ENCODE data around the gene CCDC12.

The CCDC12 gene

GRCh38 chr3:46959161-46959511 is 17.4 kb downstream of the CCDC12 start:
- TF ChIP-seq, protein P1, sequence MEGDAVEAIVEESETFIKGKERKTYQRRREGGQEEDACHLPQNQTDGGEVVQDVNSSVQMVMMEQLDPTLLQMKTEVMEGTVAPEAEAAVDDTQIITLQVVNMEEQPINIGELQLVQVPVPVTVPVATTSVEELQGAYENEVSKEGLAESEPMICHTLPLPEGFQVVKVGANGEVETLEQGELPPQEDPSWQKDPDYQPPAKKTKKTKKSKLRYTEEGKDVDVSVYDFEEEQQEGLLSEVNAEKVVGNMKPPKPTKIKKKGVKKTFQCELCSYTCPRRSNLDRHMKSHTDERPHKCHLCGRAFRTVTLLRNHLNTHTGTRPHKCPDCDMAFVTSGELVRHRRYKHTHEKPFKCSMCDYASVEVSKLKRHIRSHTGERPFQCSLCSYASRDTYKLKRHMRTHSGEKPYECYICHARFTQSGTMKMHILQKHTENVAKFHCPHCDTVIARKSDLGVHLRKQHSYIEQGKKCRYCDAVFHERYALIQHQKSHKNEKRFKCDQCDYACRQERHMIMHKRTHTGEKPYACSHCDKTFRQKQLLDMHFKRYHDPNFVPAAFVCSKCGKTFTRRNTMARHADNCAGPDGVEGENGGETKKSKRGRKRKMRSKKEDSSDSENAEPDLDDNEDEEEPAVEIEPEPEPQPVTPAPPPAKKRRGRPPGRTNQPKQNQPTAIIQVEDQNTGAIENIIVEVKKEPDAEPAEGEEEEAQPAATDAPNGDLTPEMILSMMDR (IDR thresholded peaks at IDR 0.05; ENCODE audit: control extremely low read depth, extremely low read depth, low read depth, missing control alignments) = no peak
- POLR2A ChIA-PET = interaction anchor here (0.7 to 0.8 kb wide), 2 partner anchors 10 to 85 kb away, joined by 3 read pairs; no protein-coding TSS in a partner anchor
- CTCF ChIA-PET = interaction anchor here (0.8 to 2.7 kb wide), 11 partner anchors 8 to 50 kb away, joined by 3 to 11 read pairs (median 4); partner anchors contain the start of gene NBEAL2
- DNase-seq (ENCODE audit: extremely low spot score) = no peak

- POLR2A ChIA-PET = interaction anchor here (0.7 to 0.8 kb wide), 2 partner anchors 11 to 85 kb away, joined by 3 read pairs; no protein-coding TSS in a partner anchor
- CTCF ChIA-PET = interaction anchor here (0.8 to 2.7 kb wide), 10 partner anchors 7 to 49 kb away, joined by 3 to 11 read pairs (median 5); partner anchors contain the start of gene NBEAL2
- no peak for DNase-seq (ENCODE audit: extremely low spot score)
- TF ChIP-seq, protein P1 (IDR thresholded peaks at IDR 0.05; ENCODE audit: control extremely low read depth, extremely low read depth, low read depth, missing control alignments) = no peak
Measured at GRCh38 chr3:46958467-46959160, 17.9 kb downstream of the CCDC12 start.

GRCh38 chr3:46957092-46957820 is 19.3 kb downstream of the CCDC12 start:
- CTCF ChIA-PET = interaction anchor here (0.7 to 2.7 kb wide), 5 partner anchors 9 to 423 kb away, joined by 3 to 14 read pairs (median 4); partner anchors contain the start of gene PTPN23
- POLR2A ChIA-PET = no interaction called here
- TF ChIP-seq, protein P1 (IDR thresholded peaks at IDR 0.05; ENCODE audit: control extremely low read depth, extremely low read depth, low read depth, missing control alignments) = no peak
- DNase-seq (ENCODE audit: extremely low spot score) = no peak

DNA sequence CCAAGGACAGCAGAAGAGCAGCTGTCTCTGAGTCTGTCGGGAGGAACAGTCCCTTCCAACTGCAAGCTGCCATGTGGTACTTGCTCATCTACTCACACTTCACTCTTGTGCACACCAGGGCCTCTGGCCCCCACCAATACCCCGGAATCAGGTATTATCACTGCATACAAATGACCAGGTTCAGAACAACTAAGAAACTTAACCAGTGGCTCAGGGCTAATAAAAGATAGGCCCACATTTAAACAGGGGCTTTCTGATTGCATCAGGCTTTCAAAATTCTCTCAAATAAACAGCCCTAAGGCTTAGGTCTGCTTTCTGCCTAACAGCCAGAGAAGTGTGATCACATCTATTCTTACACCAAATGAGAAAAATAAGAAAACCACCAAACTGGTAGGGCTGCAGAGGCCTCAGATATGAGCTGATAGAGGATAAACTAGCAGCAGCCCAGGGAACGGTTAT is 20.7 kb downstream of the CCDC12 start:
- POLR2A ChIA-PET = interaction anchor here (0.8 kb wide), 1 partner anchor 11 kb away, joined by 7 read pairs; no protein-coding TSS in a partner anchor
- CTCF ChIA-PET = interaction anchor here (1.5 to 1.9 kb wide), 4 partner anchors 9 to 46 kb away, joined by 4 to 14 read pairs (median 5); no protein-coding TSS in a partner anchor
- TF ChIP-seq, protein P1 (IDR thresholded peaks at IDR 0.05; ENCODE audit: control extremely low read depth, extremely low read depth, low read depth, missing control alignments) = no peak

DNA sequence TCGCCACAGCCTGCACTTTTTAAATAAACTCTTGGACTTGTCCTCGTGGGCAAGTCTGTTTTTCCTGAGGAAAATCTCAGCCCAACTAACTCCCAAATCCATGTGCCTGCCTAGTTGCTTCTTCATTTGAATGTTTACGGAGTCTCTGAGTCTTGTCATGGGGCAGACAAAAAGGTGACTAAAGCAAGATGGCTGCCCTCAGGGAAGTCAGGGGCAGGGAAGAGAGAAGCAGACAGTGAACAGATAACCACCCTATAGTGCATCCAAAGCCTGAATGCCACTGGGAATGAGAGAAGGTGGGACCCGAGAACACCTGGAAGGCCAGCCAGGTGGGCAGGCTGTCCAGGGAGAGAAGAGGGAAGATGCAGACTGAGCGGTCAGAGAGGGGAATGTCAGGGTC is 21.4 kb downstream of the CCDC12 start:
- POLR2A ChIA-PET = no interaction called here
- TF ChIP-seq, protein P1 (IDR thresholded peaks at IDR 0.05; ENCODE audit: control extremely low read depth, extremely low read depth, low read depth, missing control alignments) = no peak
- CTCF ChIA-PET = interaction anchor here (1.5 to 1.7 kb wide), 3 partner anchors 19 to 60 kb away, joined by 4 to 6 read pairs (median 4); no protein-coding TSS in a partner anchor

More for the DNA sequence above, 20.7 kb downstream of the CCDC12 start:
- DNase-seq (ENCODE audit: extremely low spot score) = no peak

DNA sequence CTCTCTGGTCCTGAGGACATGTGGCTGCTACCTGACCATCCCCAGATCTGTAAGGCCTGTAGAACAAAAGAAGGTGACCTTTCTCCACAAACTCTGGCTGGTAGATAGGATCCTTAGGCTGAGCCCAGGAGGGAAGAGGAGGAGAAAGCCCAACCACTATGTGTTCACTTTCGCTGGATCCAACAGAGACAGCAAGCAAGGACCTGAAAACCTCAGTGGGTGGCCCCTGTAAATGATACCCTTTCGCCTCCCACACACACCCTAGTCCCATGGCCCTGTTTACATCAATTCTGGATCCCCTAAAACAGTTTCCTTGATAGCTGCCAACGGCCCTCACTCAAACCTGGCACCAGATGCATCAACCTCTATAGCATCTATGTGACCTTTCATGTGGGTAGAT is 22.4 kb downstream of the CCDC12 start:
- TF ChIP-seq, protein P1 (IDR thresholded peaks at IDR 0.05; ENCODE audit: control extremely low read depth, extremely low read depth, low read depth, missing control alignments) = no peak
- CTCF ChIA-PET = interaction anchor here (1.0 to 1.9 kb wide), 5 partner anchors 10 to 87 kb away, joined by 4 to 5 read pairs (median 4); no protein-coding TSS in a partner anchor
- POLR2A ChIA-PET = interaction anchor here (1.2 kb wide), 1 partner anchor 13 kb away, joined by 3 read pairs; no protein-coding TSS in a partner anchor

More for the DNA sequence above, 21.4 kb downstream of the CCDC12 start:
- no peak for DNase-seq (ENCODE audit: extremely low spot score)

More for the DNA sequence above, 22.4 kb downstream of the CCDC12 start:
- no peak for DNase-seq (ENCODE audit: extremely low spot score)

Measured in GM10248 (cell line).